ENCODE measurements around the gene EPHX1.

GRCh38 chr1:225815526-225816178 lies 5.7 kb downstream of the EPHX1 start:
- TF ChIP-seq CTCF (IDR thresholded peaks at IDR 0.05) (no peak), POLR2A (IDR thresholded peaks at IDR 0.05; ENCODE audit: low read depth) (no peak), EP300 (IDR thresholded peaks at IDR 0.05) (no peak)
